Vagina (tissue), 2 donors: ENCODE measurements around the gene PRMT7. TPM values are rescaled to one million over a fixed set of nuclear protein-coding genes. Genes with fewer than 3 reads are reported as not detected.

Experiments used
- DNase-seq, 2 donors: peaks; one replicate each; pipeline ENCODE4 v3.0.0-alpha.2; 2017; ENCODE audit errors: extremely low spot score in 2 of 2
- H3K27ac ChIP-seq: fragments of 200-600 bp; sonication (generic); one replicate; pipeline ENCODE4 v1.5.1; 2019
- H3K27me3 ChIP-seq: fragments of 200-600 bp; sonication (generic); one replicate; pipeline ENCODE4 v1.5.1; 2019
- H3K36me3 ChIP-seq, 2 donors: fragments of 200-600 bp; sonication (generic); one replicate each; pipeline ENCODE4 v1.5.1; 2017 to 2019
- H3K4me1 ChIP-seq: fragments of 200-600 bp; sonication (generic); one replicate; pipeline ENCODE4 v1.5.1; 2019
- H3K4me3 ChIP-seq, 2 donors: fragments of 200-600 bp; sonication (generic); 1 replicate in 1 of 2; 2 replicates in 1 of 2; pipeline ENCODE4 v1.5.1; 2016 to 2019
- H3K9me3 ChIP-seq: fragments of 200-600 bp; sonication (generic); one replicate; pipeline ENCODE4 v1.5.1; 2019
- POLR2A ChIP-seq, 2 donors: fragments of 450-650 bp; IDR thresholded peaks; one replicate each; pipeline ENCODE4 v1.6.1; 2017; ENCODE audit warnings: antibody characterized with exemption in 2 of 2, mild to moderate bottlenecking in 2 of 2, moderate library complexity in 2 of 2
- POLR2AphosphoS5 ChIP-seq, 2 donors: sonication (generic); formaldehyde crosslinking; IDR thresholded peaks; one replicate each; pipeline ENCODE4 v1.9.0; 2017; ENCODE audit warnings: antibody characterized with exemption in 2 of 2, mild to moderate bottlenecking in 2 of 2, low read depth in 1 of 2; ENCODE audit not compliant: insufficient read depth in 1 of 2
- intact Hi-C: fragments of 100-400 bp; cut with DNase I; formaldehyde crosslinking; loops from one replicate; pipeline ENCODE4 v1.15.1; 2023
- total RNA-seq: library from RNA; depleted of rRNA; stranded (reverse); fragments of >200 nt; gene quantifications from one replicate; pipeline ENCODE4 v1.2.3, GENCODE V29; 2016
- TF ChIP-seq, protein P1 (sequence below), 3 experiments: fragments of 450-650 bp in 2 of 3; fragments of 200-600 bp in 1 of 3; sonication (generic) in 1 of 3; IDR thresholded peaks; one replicate each; pipeline ENCODE4 v1.5.1; 2017 to 2019; ENCODE audit warnings: antibody characterized with exemption in 3 of 3, mild to moderate bottlenecking in 2 of 3, moderate library complexity in 2 of 3

Gene PRMT7
- total RNA-seq, 1 donor from 2014 or later = 47.9 TPM

DNA sequence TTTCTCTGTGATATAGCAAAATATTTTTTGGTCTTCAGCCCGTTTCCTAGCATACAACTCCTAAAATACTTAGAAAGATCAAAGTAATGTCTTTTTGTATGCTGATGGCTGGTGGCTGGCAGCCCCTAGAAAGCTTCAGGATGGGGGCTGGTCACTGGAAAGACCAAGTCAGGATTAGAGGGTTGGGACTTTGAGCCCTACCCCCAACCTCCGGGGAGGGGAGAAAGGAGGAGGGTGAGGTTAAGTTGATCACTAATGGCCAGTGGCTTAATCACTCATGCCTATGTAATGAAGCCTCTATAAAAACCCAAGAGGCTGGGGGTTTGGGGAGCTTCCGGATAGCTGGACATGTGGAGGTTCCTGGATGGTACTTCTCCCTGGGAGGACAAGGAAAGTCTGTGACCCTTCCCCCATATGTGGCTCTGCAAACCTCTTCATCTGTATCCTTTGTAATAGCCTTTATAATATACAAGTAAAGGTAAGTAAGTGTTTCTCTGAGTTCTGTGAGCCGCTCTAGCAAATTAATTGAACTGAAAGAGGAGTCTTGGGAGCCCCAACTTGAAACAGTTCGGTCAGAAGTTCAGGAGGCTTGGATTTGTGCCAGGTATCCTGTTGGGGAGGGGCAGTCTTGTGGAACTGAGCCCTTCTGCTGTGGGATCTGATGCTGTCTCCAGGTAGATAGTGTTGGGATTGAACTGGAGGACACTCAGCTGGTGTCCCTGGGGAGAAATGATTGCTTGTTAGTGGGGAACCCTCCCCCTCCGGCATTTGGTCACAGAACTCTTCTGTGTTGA lies 43.0 kb upstream of the PRMT7 start:
- H3K4me3 ChIP-seq = no peak overlapping the region
- no peak overlapping the region for H3K27ac ChIP-seq
- no peaks in the 10 kb centered on the region for H3K36me3 ChIP-seq
- TF ChIP-seq, protein P1, sequence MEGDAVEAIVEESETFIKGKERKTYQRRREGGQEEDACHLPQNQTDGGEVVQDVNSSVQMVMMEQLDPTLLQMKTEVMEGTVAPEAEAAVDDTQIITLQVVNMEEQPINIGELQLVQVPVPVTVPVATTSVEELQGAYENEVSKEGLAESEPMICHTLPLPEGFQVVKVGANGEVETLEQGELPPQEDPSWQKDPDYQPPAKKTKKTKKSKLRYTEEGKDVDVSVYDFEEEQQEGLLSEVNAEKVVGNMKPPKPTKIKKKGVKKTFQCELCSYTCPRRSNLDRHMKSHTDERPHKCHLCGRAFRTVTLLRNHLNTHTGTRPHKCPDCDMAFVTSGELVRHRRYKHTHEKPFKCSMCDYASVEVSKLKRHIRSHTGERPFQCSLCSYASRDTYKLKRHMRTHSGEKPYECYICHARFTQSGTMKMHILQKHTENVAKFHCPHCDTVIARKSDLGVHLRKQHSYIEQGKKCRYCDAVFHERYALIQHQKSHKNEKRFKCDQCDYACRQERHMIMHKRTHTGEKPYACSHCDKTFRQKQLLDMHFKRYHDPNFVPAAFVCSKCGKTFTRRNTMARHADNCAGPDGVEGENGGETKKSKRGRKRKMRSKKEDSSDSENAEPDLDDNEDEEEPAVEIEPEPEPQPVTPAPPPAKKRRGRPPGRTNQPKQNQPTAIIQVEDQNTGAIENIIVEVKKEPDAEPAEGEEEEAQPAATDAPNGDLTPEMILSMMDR (IDR thresholded peaks at IDR 0.05) = no peak
- no peak for TF ChIP-seq POLR2AphosphoS5 (IDR thresholded peaks at IDR 0.05; ENCODE audit: insufficient read depth in 1 of 2, low read depth in 1 of 2)
- TF ChIP-seq POLR2A (IDR thresholded peaks at IDR 0.05) = no peak
- H3K4me1 ChIP-seq = peaks cover 57% of the 10 kb centered on the region
- intact Hi-C loops = no loop called here
- H3K9me3 ChIP-seq = no peaks in the 10 kb centered on the region
- no peaks in the 10 kb centered on the region for H3K27me3 ChIP-seq
- no peak for DNase-seq

DNA sequence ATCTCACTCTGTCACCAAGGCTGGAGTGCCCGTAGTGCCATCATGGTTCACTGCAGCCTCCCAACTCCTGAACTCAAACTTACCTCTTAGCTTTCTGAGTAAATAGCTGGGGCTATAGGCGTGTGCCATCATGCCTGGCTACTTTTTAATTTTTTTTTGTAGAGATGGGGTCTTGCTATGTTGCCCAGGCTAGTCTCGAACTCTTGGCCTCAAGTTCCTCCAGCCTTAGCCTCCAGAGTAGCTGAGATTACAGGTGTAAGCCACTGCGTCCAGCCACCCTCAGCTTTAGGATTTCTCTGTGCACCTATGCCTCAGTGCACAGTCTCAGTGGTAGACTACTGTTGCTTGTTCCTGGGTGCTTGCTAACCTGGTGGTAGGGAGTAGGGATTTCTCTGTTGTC lies 41.0 kb upstream of the PRMT7 start:
- Histone ChIP-seq H3K4me1 (peaks cover 53% of the 10 kb centered on the region), H3K27me3 (no peaks in the 10 kb centered on the region)
- intact Hi-C loops = no loop called here

DNA sequence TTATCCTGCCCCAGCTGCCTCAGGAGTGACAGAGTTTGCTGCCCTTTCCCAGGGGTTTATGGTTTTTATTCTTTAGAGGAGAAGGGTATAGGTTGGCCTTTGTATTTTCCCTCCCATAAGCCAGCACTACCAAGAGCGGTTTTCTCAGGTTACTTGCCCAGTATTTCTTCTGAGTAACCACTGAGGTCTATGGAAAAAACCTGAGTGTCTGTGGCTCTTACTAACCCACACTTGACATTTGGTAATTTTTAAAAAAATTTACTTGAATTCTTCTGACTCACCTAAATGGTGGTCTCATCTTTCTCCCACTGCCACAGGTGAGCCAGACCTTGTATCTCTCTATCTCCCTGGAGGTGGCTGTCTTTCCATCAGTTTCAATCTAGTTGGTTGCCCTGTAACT lies 40.5 kb upstream of the PRMT7 start:
- H3K27ac ChIP-seq = no peak overlapping the region
- H3K27me3 ChIP-seq = no peaks in the 10 kb centered on the region
- no peak overlapping the region for H3K4me3 ChIP-seq
- DNase-seq = no peak
- H3K9me3 ChIP-seq = no peaks in the 10 kb centered on the region
- H3K36me3 ChIP-seq = peaks cover 0 to 10% of the 10 kb centered on the region in 2 donors
- no peak for TF ChIP-seq POLR2A (IDR thresholded peaks at IDR 0.05)
- no peak for TF ChIP-seq POLR2AphosphoS5 (IDR thresholded peaks at IDR 0.05; ENCODE audit: insufficient read depth in 1 of 2, low read depth in 1 of 2)
- TF ChIP-seq, protein P1 (IDR thresholded peaks at IDR 0.05) = no peak
- intact Hi-C loops = no loop called here
- H3K4me1 ChIP-seq = peaks cover 48% of the 10 kb centered on the region

More for the DNA sequence above, 41.0 kb upstream of the PRMT7 start:
- Histone ChIP-seq H3K9me3 (no peaks in the 10 kb centered on the region), H3K4me3 (no peak overlapping the region), H3K27ac (no peak overlapping the region), H3K36me3 (peaks cover 0 to 5% of the 10 kb centered on the region in 2 donors)
- TF ChIP-seq, protein P1 (IDR thresholded peaks at IDR 0.05) = no peak
- no peak for TF ChIP-seq POLR2AphosphoS5 (IDR thresholded peaks at IDR 0.05; ENCODE audit: insufficient read depth in 1 of 2, low read depth in 1 of 2)
- no peak for TF ChIP-seq POLR2A (IDR thresholded peaks at IDR 0.05)
- DNase-seq = no peak

DNA sequence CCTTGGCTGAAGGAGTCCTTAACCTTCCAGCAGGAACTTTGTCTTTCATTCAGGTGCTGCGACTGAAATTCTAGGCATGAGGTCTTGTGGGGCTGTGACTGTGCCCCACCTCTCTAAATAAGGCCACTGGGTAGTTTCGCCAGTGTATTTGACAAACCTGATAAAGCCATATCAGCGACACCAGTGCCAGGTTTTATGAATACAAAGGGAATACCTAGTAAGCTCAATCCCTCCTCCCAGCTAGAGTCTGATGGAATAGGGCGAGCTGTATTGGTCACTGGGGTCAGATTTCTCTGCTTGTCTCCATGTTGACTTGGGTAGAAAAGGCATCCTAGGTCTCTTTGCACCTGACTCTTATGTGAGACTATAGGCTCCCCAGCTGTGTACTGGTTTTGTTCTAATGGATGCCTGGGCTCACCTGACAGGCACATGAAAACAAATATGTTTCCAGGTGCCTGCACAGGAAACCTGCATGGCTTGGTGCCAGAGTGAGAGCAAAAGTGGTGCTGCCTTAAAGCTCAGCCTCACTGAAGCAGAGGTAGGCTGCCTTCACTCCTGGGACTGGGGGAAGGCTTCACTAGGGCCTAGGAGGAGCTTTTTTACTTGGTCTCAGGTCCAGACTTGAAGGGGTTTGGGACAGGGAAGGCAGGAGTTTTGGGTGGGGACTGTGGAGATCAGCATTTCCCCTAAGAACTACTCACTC lies 38.2 kb upstream of the PRMT7 start:
- H3K36me3 ChIP-seq = peaks cover 0 to 10% of the 10 kb centered on the region in 2 donors
- H3K27ac ChIP-seq = no peak overlapping the region
- TF ChIP-seq, protein P1 (IDR thresholded peaks at IDR 0.05) = no peak
- no peak for TF ChIP-seq POLR2AphosphoS5 (IDR thresholded peaks at IDR 0.05; ENCODE audit: insufficient read depth in 1 of 2, low read depth in 1 of 2)
- no peak for TF ChIP-seq POLR2A (IDR thresholded peaks at IDR 0.05)
- H3K4me3 ChIP-seq = no peak overlapping the region
- H3K4me1 ChIP-seq = peaks cover 34% of the 10 kb centered on the region
- no peaks in the 10 kb centered on the region for H3K9me3 ChIP-seq
- DNase-seq = no peak
- H3K27me3 ChIP-seq = no peaks in the 10 kb centered on the region
- intact Hi-C loops = no loop called here

DNA sequence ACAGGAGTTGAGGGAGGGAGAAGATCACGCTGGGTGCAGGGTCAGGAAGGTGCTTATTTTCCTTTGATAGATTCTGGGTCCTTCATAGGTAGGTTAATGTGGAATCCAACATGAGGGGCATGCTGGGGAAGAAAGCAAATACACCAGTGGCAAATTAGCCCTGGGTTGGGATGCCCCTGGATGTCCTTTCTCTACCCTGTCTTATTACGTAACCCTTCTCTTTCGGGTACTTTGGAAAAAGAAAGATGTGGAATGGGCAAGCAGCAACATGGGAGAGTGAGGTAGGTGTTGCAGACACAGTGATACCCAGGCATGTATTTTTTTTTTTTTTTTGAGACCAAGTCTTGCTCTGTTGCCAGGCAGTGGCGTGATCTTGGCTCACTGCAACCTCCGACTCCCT lies 37.4 kb upstream of the PRMT7 start:
- Histone ChIP-seq H3K27me3 (no peaks in the 10 kb centered on the region), H3K4me1 (peaks cover 28% of the 10 kb centered on the region), H3K4me3 (no peak overlapping the region), H3K27ac (no peak overlapping the region), H3K9me3 (no peaks in the 10 kb centered on the region), H3K36me3 (peaks cover 0 to 10% of the 10 kb centered on the region in 2 donors)
- DNase-seq = no peak
- intact Hi-C loops = no loop called here
- TF ChIP-seq POLR2AphosphoS5 (IDR thresholded peaks at IDR 0.05; ENCODE audit: insufficient read depth in 1 of 2, low read depth in 1 of 2) = no peak
